PFSK-1 (cell line): Measurements from ENCODE around the gene MEA1. TPM values are rescaled to one million over a fixed set of nuclear protein-coding genes. Genes with fewer than 3 reads are reported as not detected.
A peak's percentile ranks its signal among the peaks of the same experiment; 100 is the strongest.

Experiments
- FOXP2 ChIP-seq: optimal IDR thresholded peaks from 2 replicates; pipeline ENCODE3; 2011; ENCODE audit warnings: borderline replicate concordance, control low read depth, inconsistent platforms; ENCODE audit not compliant: insufficient read depth; ENCODE audit errors: extremely low read length, extremely low read depth
- POLR2AphosphoS5 ChIP-seq: IDR thresholded peaks from 2 replicates; pipeline ENCODE4 v1.6.1; 2012; ENCODE audit warnings: low read depth, mild to moderate bottlenecking, control low read depth, low read length, moderate library complexity
- SIN3A ChIP-seq: IDR thresholded peaks from 2 replicates; pipeline ENCODE4 v1.6.1; 2012; ENCODE audit warnings: mild to moderate bottlenecking, low read length, moderate library complexity, borderline replicate concordance; ENCODE audit not compliant: insufficient read depth
- TAF1 ChIP-seq: IDR thresholded peaks from 2 replicates; pipeline ENCODE4 v1.6.1; 2012; ENCODE audit warnings: low read length, control low read depth, borderline replicate concordance; ENCODE audit not compliant: insufficient read depth
- polyA plus RNA-seq: library from polyadenylated mRNA; unstranded; fragments of >200 nt; gene quantifications from one replicate; pipeline ENCODE4 v1.2.1, GENCODE V29; 2012; ENCODE audit warnings: low read depth, missing spikeins; ENCODE audit not compliant: insufficient read length
- TF ChIP-seq, protein P1 (sequence below), 2 experiments: IDR thresholded peaks; 2 replicates each; pipeline versions ENCODE4 v1.6.1 to v1.8.0; 2011 to 2012; ENCODE audit warnings: low read depth in 2 of 2, low read length in 2 of 2, control low read depth in 1 of 2, inconsistent platforms in 1 of 2, mild to moderate bottlenecking in 1 of 2, moderate library complexity in 1 of 2; ENCODE audit not compliant: insufficient read depth in 1 of 2

MEA1 gene
- 100 TPM for polyA plus RNA-seq

DNA sequence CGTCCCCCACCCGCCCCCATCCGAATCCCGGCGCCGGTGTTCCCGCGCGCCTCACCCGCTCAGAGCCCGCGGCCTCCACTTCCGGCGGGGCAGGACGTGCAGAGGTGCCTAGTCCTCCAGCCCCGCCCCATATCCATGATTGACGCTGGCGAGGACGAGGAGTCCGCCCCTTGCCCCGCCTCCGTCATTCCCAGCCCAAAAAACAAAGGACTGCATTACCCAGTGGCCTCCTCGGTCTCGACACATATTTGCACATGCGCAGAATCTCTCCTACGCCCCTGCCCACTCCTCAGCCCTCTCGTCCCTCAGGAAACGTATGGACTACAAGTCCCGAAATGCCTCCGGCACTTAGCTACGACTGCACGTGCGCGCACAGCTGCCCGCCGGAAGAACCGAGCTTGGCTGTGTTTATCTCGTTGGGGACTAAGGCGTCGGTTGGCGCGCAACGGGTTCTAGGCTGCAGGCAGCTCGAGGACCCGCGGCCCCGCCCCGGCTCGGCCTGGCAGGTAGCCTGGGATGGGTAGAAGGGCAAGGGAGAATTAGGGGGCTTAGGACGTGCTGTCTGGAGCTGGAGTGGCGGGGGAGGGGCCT is at the start of gene MEA1, which contains the start of gene KLHDC3:
Gene MEA1, minus strand, starts transcription at position 104 of the 591 bp plus-strand sequence. CDS start 133 bp downstream, outside the sequence.
Gene KLHDC3, plus strand, starts transcription at position 407 of the 591 bp plus-strand sequence. CDS start 2,944 bp downstream, outside the sequence.
- TF ChIP-seq FOXP2 (peak; percentile 76), TAF1 (peak; percentile 65; the same call in 1 of the 2 replicates), POLR2AphosphoS5 (peak; percentile 64)
- TF ChIP-seq, protein P1, sequence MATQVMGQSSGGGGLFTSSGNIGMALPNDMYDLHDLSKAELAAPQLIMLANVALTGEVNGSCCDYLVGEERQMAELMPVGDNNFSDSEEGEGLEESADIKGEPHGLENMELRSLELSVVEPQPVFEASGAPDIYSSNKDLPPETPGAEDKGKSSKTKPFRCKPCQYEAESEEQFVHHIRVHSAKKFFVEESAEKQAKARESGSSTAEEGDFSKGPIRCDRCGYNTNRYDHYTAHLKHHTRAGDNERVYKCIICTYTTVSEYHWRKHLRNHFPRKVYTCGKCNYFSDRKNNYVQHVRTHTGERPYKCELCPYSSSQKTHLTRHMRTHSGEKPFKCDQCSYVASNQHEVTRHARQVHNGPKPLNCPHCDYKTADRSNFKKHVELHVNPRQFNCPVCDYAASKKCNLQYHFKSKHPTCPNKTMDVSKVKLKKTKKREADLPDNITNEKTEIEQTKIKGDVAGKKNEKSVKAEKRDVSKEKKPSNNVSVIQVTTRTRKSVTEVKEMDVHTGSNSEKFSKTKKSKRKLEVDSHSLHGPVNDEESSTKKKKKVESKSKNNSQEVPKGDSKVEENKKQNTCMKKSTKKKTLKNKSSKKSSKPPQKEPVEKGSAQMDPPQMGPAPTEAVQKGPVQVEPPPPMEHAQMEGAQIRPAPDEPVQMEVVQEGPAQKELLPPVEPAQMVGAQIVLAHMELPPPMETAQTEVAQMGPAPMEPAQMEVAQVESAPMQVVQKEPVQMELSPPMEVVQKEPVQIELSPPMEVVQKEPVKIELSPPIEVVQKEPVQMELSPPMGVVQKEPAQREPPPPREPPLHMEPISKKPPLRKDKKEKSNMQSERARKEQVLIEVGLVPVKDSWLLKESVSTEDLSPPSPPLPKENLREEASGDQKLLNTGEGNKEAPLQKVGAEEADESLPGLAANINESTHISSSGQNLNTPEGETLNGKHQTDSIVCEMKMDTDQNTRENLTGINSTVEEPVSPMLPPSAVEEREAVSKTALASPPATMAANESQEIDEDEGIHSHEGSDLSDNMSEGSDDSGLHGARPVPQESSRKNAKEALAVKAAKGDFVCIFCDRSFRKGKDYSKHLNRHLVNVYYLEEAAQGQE (IDR thresholded peaks at IDR 0.05; ENCODE audit: insufficient read depth in 1 of 2, low read depth in 2 of 2, low read length in 2 of 2): no peak

DNA sequence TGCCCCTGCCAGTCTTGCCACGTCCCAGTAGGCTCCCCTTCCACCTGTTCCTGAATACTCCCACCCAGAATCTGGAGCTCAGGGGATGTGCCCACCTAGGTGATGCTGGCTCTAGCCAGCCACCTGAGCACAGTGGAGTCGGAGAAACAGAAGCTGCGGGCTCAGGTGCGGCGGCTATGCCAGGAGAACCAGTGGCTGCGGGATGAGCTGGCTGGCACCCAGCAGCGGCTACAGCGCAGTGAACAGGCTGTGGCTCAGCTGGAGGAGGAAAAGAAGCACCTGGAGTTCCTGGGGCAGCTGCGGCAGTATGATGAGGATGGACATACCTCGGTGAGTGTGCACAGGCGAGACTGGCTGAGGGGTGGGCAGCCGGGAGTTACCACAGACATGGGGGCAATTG is 49.1 kb upstream of the MEA1 start:
- TF ChIP-seq FOXP2: no peak
- no peak for TF ChIP-seq POLR2AphosphoS5
- TF ChIP-seq SIN3A: no peak
- TF ChIP-seq, protein P1 (IDR thresholded peaks at IDR 0.05; ENCODE audit: insufficient read depth in 1 of 2, low read depth in 2 of 2, low read length in 2 of 2): no peak
- no peak for TF ChIP-seq TAF1

DNA sequence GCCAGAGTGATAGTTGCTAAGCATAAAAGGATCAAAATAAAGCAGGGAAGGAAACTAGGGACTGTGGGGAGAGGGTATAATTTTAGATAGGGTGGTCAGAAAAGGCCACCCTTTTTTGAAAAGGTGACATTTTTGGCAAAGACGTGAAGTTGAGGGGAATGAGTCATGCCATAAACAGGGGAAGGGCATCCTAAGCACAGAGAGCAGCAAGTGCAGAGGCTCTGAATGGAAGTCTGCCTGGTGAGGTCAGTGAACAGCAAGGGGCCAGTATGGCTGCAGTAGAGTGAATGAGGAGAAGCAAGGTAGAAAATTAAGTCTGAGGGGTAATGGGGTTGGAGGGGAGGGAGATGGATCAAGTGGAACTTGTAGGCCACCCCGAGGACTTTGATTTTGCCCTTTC is 48.1 kb upstream of the MEA1 start:
- TF ChIP-seq POLR2AphosphoS5 (no peak), TAF1 (no peak), SIN3A (no peak), FOXP2 (no peak)
- TF ChIP-seq, protein P1 (IDR thresholded peaks at IDR 0.05; ENCODE audit: insufficient read depth in 1 of 2, low read depth in 2 of 2, low read length in 2 of 2): no peak

DNA sequence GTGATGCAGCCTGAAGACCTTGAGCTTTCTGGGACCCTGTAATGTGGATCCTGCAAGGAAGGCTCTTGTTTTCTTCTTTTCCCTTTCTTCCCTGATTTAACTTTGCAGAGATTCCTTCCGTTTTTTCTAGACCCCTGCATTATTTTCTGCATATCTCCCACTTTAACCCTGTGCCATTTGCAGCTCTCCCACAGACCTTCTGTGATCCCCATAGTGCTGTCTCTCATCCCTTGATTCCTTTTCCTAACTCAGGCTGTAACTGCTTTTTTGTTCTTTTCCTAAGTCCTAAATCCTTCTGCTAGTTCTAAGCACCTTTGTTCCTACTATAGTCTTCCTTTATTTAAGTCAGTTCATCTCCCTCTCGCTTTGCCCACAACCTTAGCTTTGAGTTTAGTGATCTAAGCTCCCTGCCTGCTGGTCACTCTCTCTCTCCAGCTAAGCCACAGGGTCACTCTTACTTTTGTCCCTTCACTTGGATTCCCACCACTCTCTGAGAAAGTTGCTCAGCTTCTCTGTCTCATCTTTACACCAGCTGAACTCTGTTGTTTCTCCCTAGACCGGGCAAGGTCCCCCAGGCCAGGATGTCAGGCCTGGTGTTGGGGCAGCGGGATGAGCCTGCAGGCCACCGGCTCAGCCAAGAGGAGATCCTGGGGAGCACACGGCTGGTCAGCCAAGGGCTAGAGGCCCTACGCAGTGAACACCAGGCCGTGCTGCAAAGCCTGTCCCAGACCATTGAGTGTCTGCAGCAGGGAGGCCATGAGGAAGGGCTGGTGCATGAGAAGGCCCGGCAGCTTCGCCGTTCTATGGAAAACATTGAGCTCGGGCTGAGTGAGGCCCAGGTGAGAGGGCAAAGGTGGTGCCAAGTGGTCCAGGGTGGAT is 47.2 kb upstream of the MEA1 start:
- no peak for TF ChIP-seq SIN3A
- no peak for TF ChIP-seq POLR2AphosphoS5
- TF ChIP-seq FOXP2: no peak
- no peak for TF ChIP-seq TAF1
- TF ChIP-seq, protein P1 (IDR thresholded peaks at IDR 0.05; ENCODE audit: insufficient read depth in 1 of 2, low read depth in 2 of 2, low read length in 2 of 2): no peak
